Neural cell (in vitro differentiated cells): ENCODE results near the gene B4GALT5. TPM values are rescaled to one million over a fixed set of nuclear protein-coding genes. Genes with fewer than 3 reads are reported as not detected.

ENCODE experiments used
- H2AFZ ChIP-seq: fragments of 200-600, 300-800 bp; sonication (generic), shearing (Covaris generic); 2 replicates; pipeline ENCODE4 v1.6.0; 2014; ENCODE audit warnings: low read depth, mild to moderate bottlenecking, antibody characterized with exemption, low read length, moderate library complexity
- H3F3A ChIP-seq: fragments of 200-600 bp; shearing (Covaris generic); 2 replicates; pipeline ENCODE4 v1.6.1; 2016; ENCODE audit warnings: mild to moderate bottlenecking, moderate library complexity, mixed read lengths, antibody characterized with exemption, low read length; ENCODE audit not compliant: insufficient read depth, poor library complexity, severe bottlenecking
- H3K27ac ChIP-seq: fragments of 200-600, 300-800 bp; sonication (generic), shearing (Covaris generic); 2 replicates; pipeline ENCODE4 v1.5.1; 2014; ENCODE audit warnings: mild to moderate bottlenecking, low read length, moderate library complexity
- H3K27me3 ChIP-seq: fragments of 300-800, 200-600 bp; sonication (generic), shearing (Covaris generic); 2 replicates; pipeline ENCODE4 v1.6.0; 2014; ENCODE audit warnings: mild to moderate bottlenecking, low read depth, low read length, moderate library complexity; ENCODE audit not compliant: insufficient read depth
- H3K36me3 ChIP-seq: fragments of 300-800, 200-600 bp; sonication (generic), shearing (Covaris generic); 2 replicates; pipeline ENCODE4 v1.5.1; 2014; ENCODE audit warnings: mild to moderate bottlenecking, antibody characterized with exemption, low read length, moderate library complexity; ENCODE audit not compliant: insufficient read depth
- H3K4me2 ChIP-seq: fragments of 300-800, 200-600 bp; sonication (generic), shearing (Covaris generic); 2 replicates; pipeline ENCODE4 v1.6.0; 2014; ENCODE audit warnings: mild to moderate bottlenecking, low read length
- H3K4me3 ChIP-seq: fragments of 300-800, 200-600 bp; sonication (generic), shearing (Covaris generic); 2 replicates; pipeline ENCODE4 v1.5.1; 2014; ENCODE audit warnings: mild to moderate bottlenecking, low read length, moderate library complexity
- H3K79me2 ChIP-seq: fragments of 200-600 bp; shearing (Covaris generic); replicated peaks from 2 replicates; pipeline ENCODE4 v1.6.0; 2014; ENCODE audit warnings: mild to moderate bottlenecking, low read length, moderate library complexity; ENCODE audit not compliant: insufficient read depth
- H3K9ac ChIP-seq: fragments of 300-800, 200-600 bp; sonication (generic), shearing (Covaris generic); 2 replicates; pipeline ENCODE4 v1.6.1; 2016; ENCODE audit warnings: mild to moderate bottlenecking, low read length, mixed read lengths
- H3K9me2 ChIP-seq: fragments of 200-600 bp; shearing (Covaris generic); 2 replicates; pipeline ENCODE4 v1.6.1; 2016; ENCODE audit warnings: mild to moderate bottlenecking, low read length, mixed read lengths; ENCODE audit not compliant: insufficient read depth
- H3K9me3 ChIP-seq: fragments of 200-600, 300-800 bp; sonication (generic), shearing (Covaris generic); 2 replicates; pipeline ENCODE4 v1.6.1; 2016; ENCODE audit warnings: mild to moderate bottlenecking, mixed run types, low read length, moderate library complexity, mixed read lengths
- H4K20me1 ChIP-seq: fragments of 200-600 bp; shearing (Covaris generic); 2 replicates; pipeline ENCODE4 v1.6.1; 2016; ENCODE audit warnings: mild to moderate bottlenecking, mixed run types; ENCODE audit not compliant: insufficient read depth
- EP300 ChIP-seq: fragments of 450-650 bp; conservative IDR thresholded peaks from 2 replicates; pipeline ENCODE4 v1.6.1; 2014; ENCODE audit warnings: antibody characterized with exemption, mild to moderate bottlenecking, moderate library complexity; ENCODE audit not compliant: poor library complexity, severe bottlenecking
- EZH2 ChIP-seq: fragments of 200-600, 300-800 bp; shearing (Covaris generic), sonication (generic); IDR thresholded peaks from 2 replicates; pipeline ENCODE4 v1.6.1; 2014; ENCODE audit warnings: antibody characterized with exemption, low read length, borderline replicate concordance, mild to moderate bottlenecking; ENCODE audit not compliant: insufficient read depth, poor library complexity, severe bottlenecking
- MXI1 ChIP-seq: fragments of 450-650 bp; conservative IDR thresholded peaks from 2 replicates; pipeline ENCODE4 v1.6.1; 2014; ENCODE audit warnings: antibody characterized with exemption, mild to moderate bottlenecking; ENCODE audit not compliant: poor library complexity, severe bottlenecking
- POLR2AphosphoS5 ChIP-seq: IDR thresholded peaks from 2 replicates; pipeline ENCODE4 v1.6.1; 2012
- RAD21 ChIP-seq: fragments of 450-650 bp; conservative IDR thresholded peaks from 2 replicates; pipeline ENCODE4 v1.6.1; 2014; ENCODE audit warnings: antibody characterized with exemption, mild to moderate bottlenecking, moderate library complexity
- SMC3 ChIP-seq: fragments of 450-650 bp; conservative IDR thresholded peaks from 2 replicates; pipeline ENCODE4 v1.6.1; 2014; ENCODE audit warnings: antibody characterized with exemption, mild to moderate bottlenecking, moderate library complexity; ENCODE audit not compliant: poor library complexity
- TAF1 ChIP-seq: IDR thresholded peaks from 2 replicates; pipeline ENCODE4 v1.6.1; 2012; ENCODE audit warnings: low read depth
- polyA plus RNA-seq: library from polyadenylated mRNA; depleted of rRNA; stranded (reverse); fragments of >200 nt; gene quantifications from 2 replicates; pipeline ENCODE4 v1.2.3, GENCODE V29; 2014
- TF ChIP-seq, protein P1 (sequence below): IDR thresholded peaks from 2 replicates; pipeline ENCODE4 v1.6.1; 2012; ENCODE audit warnings: borderline replicate concordance
- TF ChIP-seq, protein P2 (sequence below): fragments of 450-650 bp; IDR thresholded peaks from 2 replicates; pipeline ENCODE4 v1.5.1; 2014; ENCODE audit warnings: antibody characterized with exemption, mild to moderate bottlenecking, moderate library complexity; ENCODE audit not compliant: poor library complexity, severe bottlenecking

Gene B4GALT5
- polyA plus RNA-seq, 1 donor from 2014 or later = 34.7 TPM

DNA sequence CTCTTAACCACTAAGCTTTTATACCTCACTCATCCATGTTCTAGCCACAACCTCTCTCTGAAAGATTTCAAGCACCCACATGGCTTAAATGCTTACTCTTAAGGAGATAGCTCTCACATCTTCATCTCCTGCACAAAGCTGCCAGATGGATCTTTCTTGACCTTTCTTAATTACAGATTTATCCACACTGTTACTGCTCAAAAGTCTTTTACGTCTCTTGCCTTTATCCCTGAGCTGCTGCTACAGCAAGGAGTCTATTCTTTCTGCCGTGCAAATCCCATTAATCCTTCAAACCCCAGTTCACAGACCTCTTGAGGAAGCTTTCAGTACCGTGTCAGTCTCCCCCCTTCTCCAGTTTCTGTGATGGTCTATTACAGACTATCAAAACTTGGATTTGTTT is 54.6 kb downstream of the B4GALT5 start:
- no peak overlapping the region for H2AFZ ChIP-seq
- H3K9me2 ChIP-seq = no peaks in the 10 kb centered on the region
- H3K79me2 ChIP-seq = peaks cover 22% of the 10 kb centered on the region
- no peak for TF ChIP-seq TAF1
- no peak for TF ChIP-seq SMC3
- TF ChIP-seq EZH2 = no peak
- no peak for TF ChIP-seq MXI1
- no peak for TF ChIP-seq POLR2AphosphoS5
- TF ChIP-seq EP300 = no peak
- TF ChIP-seq, protein P1, sequence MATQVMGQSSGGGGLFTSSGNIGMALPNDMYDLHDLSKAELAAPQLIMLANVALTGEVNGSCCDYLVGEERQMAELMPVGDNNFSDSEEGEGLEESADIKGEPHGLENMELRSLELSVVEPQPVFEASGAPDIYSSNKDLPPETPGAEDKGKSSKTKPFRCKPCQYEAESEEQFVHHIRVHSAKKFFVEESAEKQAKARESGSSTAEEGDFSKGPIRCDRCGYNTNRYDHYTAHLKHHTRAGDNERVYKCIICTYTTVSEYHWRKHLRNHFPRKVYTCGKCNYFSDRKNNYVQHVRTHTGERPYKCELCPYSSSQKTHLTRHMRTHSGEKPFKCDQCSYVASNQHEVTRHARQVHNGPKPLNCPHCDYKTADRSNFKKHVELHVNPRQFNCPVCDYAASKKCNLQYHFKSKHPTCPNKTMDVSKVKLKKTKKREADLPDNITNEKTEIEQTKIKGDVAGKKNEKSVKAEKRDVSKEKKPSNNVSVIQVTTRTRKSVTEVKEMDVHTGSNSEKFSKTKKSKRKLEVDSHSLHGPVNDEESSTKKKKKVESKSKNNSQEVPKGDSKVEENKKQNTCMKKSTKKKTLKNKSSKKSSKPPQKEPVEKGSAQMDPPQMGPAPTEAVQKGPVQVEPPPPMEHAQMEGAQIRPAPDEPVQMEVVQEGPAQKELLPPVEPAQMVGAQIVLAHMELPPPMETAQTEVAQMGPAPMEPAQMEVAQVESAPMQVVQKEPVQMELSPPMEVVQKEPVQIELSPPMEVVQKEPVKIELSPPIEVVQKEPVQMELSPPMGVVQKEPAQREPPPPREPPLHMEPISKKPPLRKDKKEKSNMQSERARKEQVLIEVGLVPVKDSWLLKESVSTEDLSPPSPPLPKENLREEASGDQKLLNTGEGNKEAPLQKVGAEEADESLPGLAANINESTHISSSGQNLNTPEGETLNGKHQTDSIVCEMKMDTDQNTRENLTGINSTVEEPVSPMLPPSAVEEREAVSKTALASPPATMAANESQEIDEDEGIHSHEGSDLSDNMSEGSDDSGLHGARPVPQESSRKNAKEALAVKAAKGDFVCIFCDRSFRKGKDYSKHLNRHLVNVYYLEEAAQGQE = no peak
- TF ChIP-seq, protein P2, sequence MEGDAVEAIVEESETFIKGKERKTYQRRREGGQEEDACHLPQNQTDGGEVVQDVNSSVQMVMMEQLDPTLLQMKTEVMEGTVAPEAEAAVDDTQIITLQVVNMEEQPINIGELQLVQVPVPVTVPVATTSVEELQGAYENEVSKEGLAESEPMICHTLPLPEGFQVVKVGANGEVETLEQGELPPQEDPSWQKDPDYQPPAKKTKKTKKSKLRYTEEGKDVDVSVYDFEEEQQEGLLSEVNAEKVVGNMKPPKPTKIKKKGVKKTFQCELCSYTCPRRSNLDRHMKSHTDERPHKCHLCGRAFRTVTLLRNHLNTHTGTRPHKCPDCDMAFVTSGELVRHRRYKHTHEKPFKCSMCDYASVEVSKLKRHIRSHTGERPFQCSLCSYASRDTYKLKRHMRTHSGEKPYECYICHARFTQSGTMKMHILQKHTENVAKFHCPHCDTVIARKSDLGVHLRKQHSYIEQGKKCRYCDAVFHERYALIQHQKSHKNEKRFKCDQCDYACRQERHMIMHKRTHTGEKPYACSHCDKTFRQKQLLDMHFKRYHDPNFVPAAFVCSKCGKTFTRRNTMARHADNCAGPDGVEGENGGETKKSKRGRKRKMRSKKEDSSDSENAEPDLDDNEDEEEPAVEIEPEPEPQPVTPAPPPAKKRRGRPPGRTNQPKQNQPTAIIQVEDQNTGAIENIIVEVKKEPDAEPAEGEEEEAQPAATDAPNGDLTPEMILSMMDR = no peak
- no peak for TF ChIP-seq RAD21
- H3K27me3 ChIP-seq = no peaks in the 10 kb centered on the region
- H3F3A ChIP-seq = no peaks in the 10 kb centered on the region
- no peak overlapping the region for H3K4me2 ChIP-seq
- no peaks in the 10 kb centered on the region for H3K9me3 ChIP-seq
- H4K20me1 ChIP-seq = no peaks in the 10 kb centered on the region
- no peak overlapping the region for H3K9ac ChIP-seq
- no peak overlapping the region for H3K4me3 ChIP-seq
- H3K36me3 ChIP-seq = peaks cover under 1% of the 10 kb centered on the region
- no peak overlapping the region for H3K27ac ChIP-seq

DNA sequence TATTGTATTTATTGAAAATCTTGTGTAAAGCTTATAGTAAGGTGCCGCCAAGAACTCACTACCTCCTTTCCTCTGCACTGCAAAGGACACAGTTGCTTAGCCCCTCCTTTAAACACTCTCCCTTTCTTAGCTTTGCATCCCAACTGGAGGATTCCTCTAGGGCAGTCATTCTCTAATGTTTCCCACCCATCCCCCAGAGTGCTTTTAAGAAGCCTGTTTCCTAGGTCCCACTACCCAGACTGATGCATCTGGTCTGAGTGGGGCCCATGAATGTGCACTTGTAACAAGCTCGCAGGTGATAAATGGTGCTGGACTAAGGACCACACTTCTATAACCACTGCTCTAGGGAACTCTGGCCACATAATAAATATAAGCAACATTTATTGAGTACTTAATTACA is 55.2 kb downstream of the B4GALT5 start:
- no peaks in the 10 kb centered on the region for H3K9me2 ChIP-seq
- H3K36me3 ChIP-seq = peaks cover 6% of the 10 kb centered on the region
- H2AFZ ChIP-seq = no peak overlapping the region
- no peak overlapping the region for H3K4me2 ChIP-seq
- peaks cover 22% of the 10 kb centered on the region for H3K79me2 ChIP-seq
- H3F3A ChIP-seq = no peaks in the 10 kb centered on the region
- no peak overlapping the region for H3K4me3 ChIP-seq
- TF ChIP-seq TAF1 (no peak), MXI1 (no peak), SMC3 (no peak), EZH2 (no peak), POLR2AphosphoS5 (no peak), RAD21 (no peak), EP300 (no peak)
- TF ChIP-seq, protein P2 = no peak
- TF ChIP-seq, protein P1 = no peak
- H4K20me1 ChIP-seq = no peaks in the 10 kb centered on the region
- H3K9ac ChIP-seq = no peak overlapping the region
- no peaks in the 10 kb centered on the region for H3K27me3 ChIP-seq
- H3K27ac ChIP-seq = no peak overlapping the region
- no peaks in the 10 kb centered on the region for H3K9me3 ChIP-seq
